ENCODE data around the gene ISG20.

The ISG20 gene

DNA sequence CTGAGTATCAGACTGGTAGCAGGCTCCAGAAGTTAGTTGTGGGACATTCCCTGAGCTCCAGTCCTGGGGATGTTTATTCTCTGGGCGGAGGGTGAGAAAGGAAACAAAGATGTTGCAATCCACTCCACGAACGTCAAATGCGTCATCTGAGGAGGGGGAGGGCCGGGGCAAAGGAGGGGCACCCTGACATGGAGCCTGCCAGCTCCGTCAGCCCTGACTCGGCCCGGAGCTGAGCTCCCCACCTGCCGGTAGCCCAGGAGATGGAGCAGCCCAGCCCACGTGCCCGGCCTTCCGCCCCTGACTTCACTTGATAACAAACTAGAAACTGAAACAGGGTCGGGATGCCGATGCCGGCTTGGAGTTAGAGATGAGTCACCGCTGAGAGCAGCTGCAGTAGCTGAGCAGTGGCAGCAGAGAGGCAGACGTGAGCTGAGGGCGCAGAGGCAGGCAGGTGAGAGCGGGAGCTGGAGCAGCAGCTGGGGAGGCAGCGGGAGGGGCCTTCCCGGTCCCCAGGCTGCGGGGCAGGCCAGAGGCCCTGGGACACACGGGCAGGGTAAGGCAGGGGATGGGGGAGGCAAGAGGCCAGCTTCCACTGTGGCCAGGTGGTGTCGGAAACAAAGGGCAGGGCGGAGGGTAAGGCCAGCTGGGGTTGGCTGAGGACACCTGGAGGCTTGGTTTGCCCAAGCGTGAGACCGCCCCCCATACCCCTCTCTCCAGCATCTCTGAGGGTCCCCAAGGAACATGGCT lies at the start of gene ISG20:
Gene ISG20, plus strand, starts transcription at position 391 of the 747 bp plus-strand sequence. Its CDS starts 351 bp downstream, at position 742.
- DNase-seq (ENCODE audit: low read depth in 1 of 2, low spot score in 1 of 2): peak; percentile 89 to 96

- DNase-seq (ENCODE audit: low read depth in 1 of 2, low spot score in 1 of 2): no peak
Measured at GRCh38 chr15:88590759-88591158, 48.1 kb upstream of the ISG20 start.

DNA sequence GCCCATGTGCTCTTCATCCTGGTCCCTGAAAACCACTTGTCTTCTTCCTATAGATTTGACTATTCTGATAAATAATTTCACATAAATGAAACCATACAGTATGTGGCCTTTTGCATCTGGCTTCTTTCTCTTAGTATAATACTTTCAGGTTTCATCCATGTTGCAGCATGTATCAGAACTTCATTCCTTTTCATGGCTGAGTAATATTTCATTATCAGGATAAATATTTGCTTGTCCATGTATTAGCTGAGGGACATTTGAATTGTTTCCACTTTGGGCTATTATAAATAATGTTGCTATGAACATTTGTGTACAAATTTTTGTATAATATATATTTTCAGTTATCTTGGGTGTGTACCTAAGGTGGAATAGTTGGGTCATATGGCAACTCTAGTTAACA lies 47.4 kb upstream of the ISG20 start:
- DNase-seq (ENCODE audit: low read depth in 1 of 2, low spot score in 1 of 2): no peak

GRCh38 chr15:88603885-88604284 lies 34.9 kb upstream of the ISG20 start:
- no peak for DNase-seq (ENCODE audit: low read depth in 1 of 2, low spot score in 1 of 2)

GRCh38 chr15:88604381-88605188 lies 34.2 kb upstream of the ISG20 start:
- no peak for DNase-seq (ENCODE audit: low read depth in 1 of 2, low spot score in 1 of 2)

- DNase-seq (ENCODE audit: low read depth in 1 of 2, low spot score in 1 of 2): peak in 1 of 2 donors; percentile 43
Measured at GRCh38 chr15:88605189-88606069, 33.4 kb upstream of the ISG20 start.

- no peak for DNase-seq (ENCODE audit: low read depth in 1 of 2, low spot score in 1 of 2)
Measured at GRCh38 chr15:88606070-88606794, 32.6 kb upstream of the ISG20 start.

GRCh38 chr15:88607951-88608350 lies 30.9 kb upstream of the ISG20 start:
- no peak for DNase-seq (ENCODE audit: low read depth in 1 of 2, low spot score in 1 of 2)

DNA sequence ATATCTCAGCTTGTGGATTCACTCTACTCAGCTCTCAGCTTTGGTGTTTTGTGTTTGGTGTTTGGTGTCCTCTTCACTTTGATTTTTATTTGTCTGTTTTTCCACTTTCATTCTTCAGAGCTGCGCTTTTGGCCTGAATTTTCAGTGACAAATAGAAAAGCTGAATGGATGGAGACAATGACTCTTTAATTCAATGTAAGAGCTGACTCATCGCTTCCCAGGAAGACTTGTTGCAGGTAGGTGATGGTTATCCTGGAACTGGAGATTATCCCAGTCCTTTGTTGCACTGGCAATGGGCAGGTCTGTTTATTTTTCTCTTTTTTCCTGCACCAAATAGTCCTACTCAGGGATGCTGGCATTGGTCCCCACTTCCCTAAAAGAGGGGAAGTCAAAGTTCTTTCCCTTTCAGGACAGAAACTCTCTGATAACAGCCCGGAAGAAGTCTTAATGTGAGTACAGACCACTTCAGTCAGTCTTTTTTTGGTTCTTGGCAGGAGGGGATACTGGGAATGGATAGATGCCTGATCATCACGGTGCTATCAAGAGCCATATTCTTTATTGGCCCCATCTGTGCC lies 30.1 kb upstream of the ISG20 start:
- DNase-seq (ENCODE audit: low read depth in 1 of 2, low spot score in 1 of 2): no peak

- DNase-seq (ENCODE audit: low read depth in 1 of 2, low spot score in 1 of 2): no peak
Measured at GRCh38 chr15:88609344-88610090, 29.3 kb upstream of the ISG20 start.

DNA sequence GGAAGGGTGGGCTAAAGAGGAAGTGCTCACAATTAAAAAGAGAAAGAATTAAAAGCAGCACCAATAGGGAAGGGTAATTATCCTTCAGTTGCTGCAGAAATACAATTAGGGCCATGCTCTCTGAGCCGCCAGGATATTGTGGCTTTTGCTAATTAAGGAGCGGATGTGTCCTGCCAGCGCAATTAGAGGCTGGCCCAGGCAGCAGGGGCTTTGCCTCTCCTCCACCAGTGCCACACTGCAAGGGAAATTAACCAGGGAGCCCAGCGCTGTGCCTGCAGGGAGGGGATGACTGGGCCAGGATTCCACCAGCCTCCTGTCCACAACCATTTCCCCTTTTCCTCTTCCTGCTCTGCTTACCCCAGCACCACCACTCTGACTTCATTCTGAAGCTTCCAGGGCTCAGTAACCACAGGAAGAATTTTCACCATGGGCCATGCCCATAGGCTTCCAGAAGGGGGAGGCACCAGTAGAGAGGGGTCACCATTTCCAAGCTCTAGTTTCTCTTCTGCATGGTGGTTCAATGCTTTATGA lies 28.1 kb upstream of the ISG20 start:
- DNase-seq (ENCODE audit: low read depth in 1 of 2, low spot score in 1 of 2): no peak

DNA sequence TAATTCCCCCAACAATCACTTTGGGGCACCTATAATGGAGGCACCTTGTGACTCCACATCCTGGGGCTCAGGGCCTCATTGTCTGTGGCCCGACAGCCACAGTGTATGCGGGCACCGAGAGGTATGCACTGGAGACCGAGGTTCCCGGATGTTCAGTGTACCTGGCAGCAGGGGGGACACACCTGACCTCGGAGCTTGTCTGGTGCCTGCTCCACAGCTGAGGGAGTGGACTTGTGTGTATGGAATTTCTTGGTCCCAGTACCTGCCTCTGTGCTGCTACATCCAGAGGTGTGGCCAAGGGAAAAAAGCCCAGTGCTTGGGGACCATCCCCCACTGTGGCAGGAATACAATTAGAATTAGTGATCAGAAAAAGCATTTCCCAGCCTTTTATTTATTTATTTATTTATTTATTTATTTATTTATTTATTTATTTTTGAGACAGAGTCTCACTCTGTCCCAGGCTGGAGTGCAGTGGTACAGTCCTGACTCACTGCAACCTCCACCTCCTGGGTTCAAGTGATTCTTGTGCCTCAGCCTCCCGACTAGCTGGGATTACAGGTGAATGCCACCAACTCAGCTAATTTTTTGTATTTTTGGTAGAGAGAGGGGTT lies 26.5 kb upstream of the ISG20 start:
- DNase-seq (ENCODE audit: low read depth in 1 of 2, low spot score in 1 of 2): no peak

DNA sequence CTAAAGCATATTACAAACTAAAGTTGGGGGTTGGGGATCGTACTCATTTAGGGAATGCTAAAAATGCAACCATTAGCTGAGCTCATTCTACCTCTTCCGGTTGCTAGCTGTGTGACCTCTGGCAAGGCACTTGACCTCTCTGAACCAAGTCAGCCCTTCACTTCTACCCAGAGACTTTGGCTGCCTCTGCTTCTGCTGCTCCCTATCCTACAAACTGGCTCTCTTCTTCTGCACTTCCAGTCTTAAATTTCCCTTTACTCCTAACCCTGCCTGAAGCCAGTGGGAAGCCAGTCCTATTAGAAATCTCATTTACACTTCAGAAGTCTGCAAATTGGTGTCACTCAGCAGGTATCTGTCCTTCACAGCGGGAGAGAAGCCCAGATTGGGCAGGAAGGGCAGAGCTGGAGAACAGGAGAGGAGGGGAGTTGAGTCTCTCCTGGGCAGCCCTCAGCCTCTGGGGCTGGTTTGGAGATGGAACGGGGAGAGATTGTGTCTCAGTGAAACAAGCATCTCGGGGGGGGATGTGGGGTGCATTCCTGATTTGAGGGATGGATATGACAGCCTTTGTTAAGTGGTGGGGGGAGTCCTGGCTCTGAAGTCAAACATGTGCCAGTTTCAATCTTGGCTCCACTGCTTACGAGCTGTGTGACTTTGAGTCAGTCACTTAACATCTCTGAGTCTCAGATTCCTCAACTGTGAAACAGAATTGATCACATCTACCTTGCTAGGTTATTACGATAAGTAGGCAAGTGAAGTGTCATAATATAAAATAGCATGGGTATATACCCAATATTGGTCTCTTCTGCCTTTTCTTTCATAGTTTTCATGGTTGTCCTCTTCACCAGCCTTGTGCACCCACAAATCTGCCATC lies 25.5 kb upstream of the ISG20 start:
- no peak for DNase-seq (ENCODE audit: low read depth in 1 of 2, low spot score in 1 of 2)

DNA sequence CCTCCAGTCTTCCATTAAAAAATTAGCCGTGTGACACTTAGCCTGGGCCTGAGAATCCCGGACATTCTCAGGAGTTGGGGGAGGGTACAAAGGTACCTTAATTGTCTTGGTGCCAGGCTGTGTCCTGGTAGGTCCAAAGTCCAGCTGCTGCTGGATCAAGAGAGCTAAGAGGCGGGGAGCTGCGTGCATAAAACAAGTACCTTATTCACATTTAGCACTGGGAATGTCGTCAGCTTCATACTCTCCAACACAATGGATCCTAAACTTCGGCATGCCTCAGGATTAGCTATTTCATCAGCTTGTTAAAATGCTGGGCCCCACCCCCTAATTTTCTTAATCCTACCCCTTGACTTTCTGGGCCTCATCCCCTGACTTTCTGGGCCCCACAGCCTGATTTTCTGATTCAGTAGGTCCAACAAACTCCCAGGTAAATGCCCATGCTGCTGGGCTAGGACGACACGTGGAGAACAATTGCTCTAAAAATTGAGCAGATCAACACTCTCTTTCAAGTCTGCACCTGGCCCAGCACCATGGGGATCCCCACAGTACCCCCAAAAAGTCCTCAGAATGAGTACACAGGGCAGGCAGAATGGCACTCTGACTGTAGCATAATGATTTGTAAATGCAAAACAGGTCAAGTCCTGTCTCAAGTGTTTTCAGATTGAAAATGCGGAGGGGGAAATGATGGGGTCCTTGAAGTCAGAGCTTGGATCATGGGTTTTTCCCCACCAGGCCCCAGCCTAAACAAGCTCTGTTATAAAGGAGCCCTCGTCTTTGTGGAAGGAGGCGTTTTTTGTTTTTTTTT lies 23.3 kb upstream of the ISG20 start:
- DNase-seq (ENCODE audit: low read depth in 1 of 2, low spot score in 1 of 2): no peak

- no peak for DNase-seq (ENCODE audit: low read depth in 1 of 2, low spot score in 1 of 2)
Measured at GRCh38 chr15:88616240-88616639, 22.6 kb upstream of the ISG20 start.

GRCh38 chr15:88617031-88617722 lies 21.6 kb upstream of the ISG20 start:
- DNase-seq (ENCODE audit: low read depth in 1 of 2, low spot score in 1 of 2): no peak

DNA sequence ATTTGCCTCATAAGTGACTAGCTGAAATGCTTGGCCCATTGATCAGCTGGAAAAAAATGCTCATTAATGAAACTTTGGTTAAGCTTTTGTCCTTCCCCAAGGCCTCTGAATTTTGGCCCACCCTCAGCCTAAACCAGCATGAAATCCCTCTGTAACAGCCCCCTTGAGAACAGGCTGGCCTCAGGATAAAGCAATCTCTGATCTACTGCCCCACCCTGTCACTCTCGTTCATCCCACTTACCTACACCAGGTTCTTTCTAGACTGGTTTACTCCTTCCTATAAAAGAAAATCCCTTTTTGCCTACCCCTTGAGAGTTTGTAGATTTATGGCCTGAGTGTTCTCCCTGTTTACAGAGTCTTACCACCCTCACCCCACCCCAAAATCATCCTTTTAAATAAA lies 21.0 kb upstream of the ISG20 start:
- DNase-seq (ENCODE audit: low read depth in 1 of 2, low spot score in 1 of 2): no peak
